Measurements from ENCODE around the gene CAGE1. TPM values are rescaled to one million over a fixed set of nuclear protein-coding genes. Genes with fewer than 3 reads are reported as not detected.

The CAGE1 gene
- total RNA-seq = under 1 TPM; 0.16 to 0.30 TPM

DNA sequence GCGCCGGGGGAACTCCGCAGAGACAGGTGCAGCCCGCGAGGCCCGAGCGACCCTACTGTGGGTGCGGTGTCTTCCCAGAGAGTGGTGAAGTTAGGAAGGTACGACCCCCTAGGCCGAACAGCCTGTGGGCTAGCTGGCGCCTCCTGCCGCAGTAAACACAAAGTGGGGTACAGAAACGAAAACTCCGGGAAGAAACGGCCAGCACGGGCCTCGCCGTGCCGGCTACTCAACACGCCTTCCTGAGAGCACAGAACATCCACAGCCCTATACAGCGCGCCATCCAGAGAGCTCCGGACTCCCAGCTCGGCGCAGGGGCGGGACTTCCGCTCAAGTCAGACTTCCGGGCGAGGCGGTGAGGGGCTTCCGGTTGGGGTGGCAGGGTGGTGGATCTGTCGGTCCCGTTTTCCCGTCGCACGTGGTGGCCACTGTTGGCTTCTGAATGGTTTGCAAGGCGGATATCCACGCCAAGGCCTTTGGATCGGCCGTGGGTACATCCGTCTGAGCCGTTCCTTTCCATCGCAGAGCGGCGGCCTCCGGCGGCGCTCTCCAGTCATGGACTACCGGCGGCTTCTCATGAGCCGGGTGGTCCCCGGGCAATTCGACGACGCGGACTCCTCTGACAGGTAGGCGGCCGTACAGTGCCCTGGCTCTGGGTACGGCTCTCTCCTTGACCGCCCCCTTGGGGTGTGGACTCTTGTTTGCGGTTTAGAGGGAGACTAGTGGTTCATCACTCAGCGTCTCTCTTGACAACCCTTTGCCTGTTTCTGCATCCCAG, at the start of gene CAGE1, which contains the start of gene RIOK1:
Gene CAGE1, minus strand, starts transcription at position 292 of the 775 bp plus-strand sequence. CDS start 2,569 bp downstream, outside the sequence.
Gene RIOK1, plus strand, starts transcription at position 358 of the 775 bp plus-strand sequence. Its CDS starts 195 bp downstream, at position 553.
- H3K9me3 Mint-ChIP-seq = no peaks in the 10 kb centered on the region
- H3K27ac Mint-ChIP-seq = peak within 1 kb of the TSS; percentile 77
- no peaks in the 10 kb centered on the region for H3K27me3 Mint-ChIP-seq
- peak; percentile 98 for ATAC-seq (replicated peaks)
- peak within 1 kb of the TSS; percentile 85 for H3K4me3 Mint-ChIP-seq
- peaks cover 25% of the 10 kb centered on the region for H3K4me1 Mint-ChIP-seq
- peaks cover 44% of the 10 kb centered on the region for H3K36me3 Mint-ChIP-seq (ENCODE audit: low read depth)

DNA sequence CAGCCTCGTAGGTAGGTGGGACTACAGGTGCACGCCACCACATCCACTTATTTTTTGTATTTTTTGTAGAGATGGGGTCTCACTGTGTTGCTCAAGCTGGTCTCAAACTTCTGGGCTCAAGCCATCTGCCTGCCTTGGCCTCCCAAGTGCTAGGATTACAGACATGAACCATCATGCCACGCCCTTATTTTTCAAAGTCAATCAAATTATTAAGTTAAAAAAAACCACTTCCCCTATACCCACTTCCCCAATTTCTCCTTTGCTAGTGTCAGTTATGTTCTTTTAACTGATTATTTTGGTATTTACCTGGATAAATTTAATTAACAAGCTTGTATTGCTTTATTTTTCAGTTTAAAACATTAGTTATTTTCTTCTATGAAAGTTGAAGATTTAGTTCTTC, 49.7 kb upstream of the CAGE1 start:
- H3K9me3 Mint-ChIP-seq = peaks cover 4% of the 10 kb centered on the region
- no peaks in the 10 kb centered on the region for H3K36me3 Mint-ChIP-seq (ENCODE audit: low read depth)
- no peak overlapping the region for H3K4me3 Mint-ChIP-seq
- no peaks in the 10 kb centered on the region for H3K4me1 Mint-ChIP-seq
- H3K27me3 Mint-ChIP-seq = peaks cover 9% of the 10 kb centered on the region
- peak overlapping the region; percentile 4 for H3K27ac Mint-ChIP-seq
- ATAC-seq (replicated peaks) = no peak

DNA sequence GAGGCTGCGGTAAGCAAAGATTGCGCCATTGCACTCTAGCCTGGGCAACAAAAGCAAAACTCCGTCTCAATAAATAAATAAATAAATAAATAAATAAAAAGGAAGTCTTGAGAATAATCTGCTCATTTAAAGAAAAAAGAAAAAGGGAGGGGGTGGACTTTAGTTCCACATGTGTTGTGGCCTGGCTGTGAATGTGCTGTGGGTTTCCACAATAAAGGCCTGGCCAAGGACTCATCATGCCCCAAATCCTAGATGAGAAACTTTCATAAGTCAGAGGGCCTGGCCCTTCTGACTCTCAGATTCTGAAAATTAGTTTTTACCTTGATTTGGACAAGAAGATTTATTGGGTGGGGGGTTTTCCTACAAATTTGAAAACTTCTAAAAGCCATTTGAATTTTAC, 48.5 kb upstream of the CAGE1 start:
- H3K27ac Mint-ChIP-seq = no peak overlapping the region
- peaks cover 4% of the 10 kb centered on the region for H3K9me3 Mint-ChIP-seq
- no peaks in the 10 kb centered on the region for H3K36me3 Mint-ChIP-seq (ENCODE audit: low read depth)
- no peaks in the 10 kb centered on the region for H3K4me1 Mint-ChIP-seq
- no peak overlapping the region for H3K4me3 Mint-ChIP-seq
- peaks cover 8% of the 10 kb centered on the region for H3K27me3 Mint-ChIP-seq
- ATAC-seq (replicated peaks) = no peak

DNA sequence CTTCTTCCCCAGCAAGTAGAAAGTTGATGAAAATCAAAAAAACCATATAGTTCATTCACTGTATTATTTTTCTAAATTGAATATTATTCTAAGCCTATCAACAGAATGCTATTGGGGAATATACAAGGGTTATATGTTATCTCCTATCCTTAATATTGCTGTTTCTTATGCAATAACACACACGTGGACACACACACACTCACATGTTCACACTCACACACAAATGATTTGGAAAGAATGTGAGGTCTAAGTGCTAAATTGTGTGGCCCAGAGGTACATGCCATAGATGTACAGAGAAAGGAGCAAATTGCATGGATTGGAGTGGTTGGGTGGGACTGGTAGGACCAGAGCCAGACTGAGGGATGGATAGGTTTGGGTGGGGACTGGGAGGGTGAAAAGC, 45.1 kb upstream of the CAGE1 start:
- ATAC-seq (replicated peaks) = no peak
- no peak overlapping the region for H3K27ac Mint-ChIP-seq
- H3K4me1 Mint-ChIP-seq = no peaks in the 10 kb centered on the region

DNA sequence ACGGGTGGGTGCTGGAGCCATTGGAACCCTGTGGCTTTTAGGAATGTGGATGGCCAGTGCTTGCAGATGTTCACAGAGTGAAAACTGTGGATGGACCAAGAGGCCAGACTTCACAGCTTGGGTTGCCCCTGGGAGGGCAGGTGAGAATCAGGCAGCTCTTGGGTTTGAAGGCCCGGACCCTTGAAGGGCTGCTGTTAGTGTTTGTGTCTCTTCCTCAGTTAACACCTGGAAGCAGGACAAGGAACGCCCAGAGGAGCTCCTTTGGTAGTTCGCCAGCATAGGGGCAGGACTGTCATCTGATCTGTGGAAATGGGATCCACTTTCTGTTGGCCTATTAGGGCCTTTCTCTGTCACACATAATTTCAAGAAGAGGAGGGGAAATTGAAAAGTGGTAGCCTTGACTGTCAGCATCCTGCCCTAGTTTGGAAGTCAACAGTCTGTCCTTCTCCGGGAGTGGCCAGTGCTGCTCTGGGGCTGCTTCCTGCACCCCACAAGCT, 43.6 kb upstream of the CAGE1 start:
- H3K36me3 Mint-ChIP-seq (ENCODE audit: low read depth) = no peaks in the 10 kb centered on the region
- H3K4me1 Mint-ChIP-seq = no peaks in the 10 kb centered on the region
- no peak overlapping the region for H3K27ac Mint-ChIP-seq
- H3K4me3 Mint-ChIP-seq = no peak overlapping the region
- no peaks in the 10 kb centered on the region for H3K9me3 Mint-ChIP-seq
- peaks cover 10% of the 10 kb centered on the region for H3K27me3 Mint-ChIP-seq
- no peak for ATAC-seq (replicated peaks)

More for the DNA sequence above, 45.1 kb upstream of the CAGE1 start:
- Mint-ChIP-seq H3K36me3 (ENCODE audit: low read depth) (no peaks in the 10 kb centered on the region), H3K9me3 (no peaks in the 10 kb centered on the region), H3K27me3 (peaks cover 10% of the 10 kb centered on the region), H3K4me3 (no peak overlapping the region)

DNA sequence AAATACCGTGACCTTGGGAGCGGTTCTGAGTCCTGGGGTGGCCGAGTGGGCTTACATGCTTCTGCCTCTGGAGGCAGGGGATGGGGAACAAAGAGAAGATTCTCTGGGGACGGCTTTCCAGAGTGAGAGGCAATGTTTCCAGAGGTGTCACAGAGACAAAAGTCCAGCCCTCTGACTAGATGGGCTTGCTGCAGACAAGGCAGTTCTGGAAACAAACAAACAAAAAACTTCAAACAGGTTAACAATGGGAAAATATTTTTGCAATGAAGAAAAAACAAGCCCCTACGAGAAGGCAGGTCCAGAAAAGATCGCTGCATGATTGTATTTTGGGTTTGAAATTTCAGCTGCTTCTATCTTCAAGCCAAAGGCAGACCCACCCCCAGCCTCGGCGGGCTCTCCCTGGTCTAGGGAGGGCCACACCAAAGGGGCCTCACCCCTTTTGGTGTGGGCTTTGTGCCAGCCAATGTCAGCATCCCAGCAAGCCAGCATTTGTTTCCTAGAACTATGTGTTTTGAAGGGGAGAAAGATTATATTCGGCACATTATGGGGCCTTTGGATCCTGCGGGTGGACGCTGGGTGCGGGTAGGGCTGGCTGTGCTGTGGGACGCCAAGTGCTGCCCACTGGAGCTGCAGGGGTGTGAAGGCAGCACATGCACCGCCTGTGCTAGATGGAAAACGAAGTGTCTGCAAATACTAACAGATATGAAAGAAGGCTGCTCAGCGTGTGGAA, 43.0 kb upstream of the CAGE1 start:
- Mint-ChIP-seq H3K27ac (no peak overlapping the region), H3K27me3 (peaks cover 10% of the 10 kb centered on the region), H3K9me3 (no peaks in the 10 kb centered on the region), H3K36me3 (ENCODE audit: low read depth) (no peaks in the 10 kb centered on the region), H3K4me3 (no peak overlapping the region), H3K4me1 (no peaks in the 10 kb centered on the region)
- ATAC-seq (replicated peaks) = no peak

- no peaks in the 10 kb centered on the region for H3K9me3 Mint-ChIP-seq
Observed at GRCh38 chr6:7431674-7432390, 42.3 kb upstream of the CAGE1 start.

GRCh38 chr6:7431313-7431673, 41.8 kb upstream of the CAGE1 start:
- no peaks in the 10 kb centered on the region for H3K36me3 Mint-ChIP-seq (ENCODE audit: low read depth)
- H3K4me1 Mint-ChIP-seq = no peaks in the 10 kb centered on the region
- H3K4me3 Mint-ChIP-seq = no peak overlapping the region
- peaks cover 10% of the 10 kb centered on the region for H3K27me3 Mint-ChIP-seq
- no peak for ATAC-seq (replicated peaks)
- H3K9me3 Mint-ChIP-seq = no peaks in the 10 kb centered on the region
- H3K27ac Mint-ChIP-seq = no peak overlapping the region

More at GRCh38 chr6:7431674-7432390, 42.3 kb upstream of the CAGE1 start:
- Mint-ChIP-seq H3K27me3 (peaks cover 10% of the 10 kb centered on the region), H3K4me1 (no peaks in the 10 kb centered on the region), H3K36me3 (ENCODE audit: low read depth) (no peaks in the 10 kb centered on the region), H3K27ac (no peak overlapping the region), H3K4me3 (no peak overlapping the region)
- ATAC-seq (replicated peaks) = no peak

GRCh38 chr6:7426447-7427169, 37.1 kb upstream of the CAGE1 start:
- no peaks in the 10 kb centered on the region for H3K36me3 Mint-ChIP-seq (ENCODE audit: low read depth)
- ATAC-seq (replicated peaks) = no peak
- H3K4me3 Mint-ChIP-seq = no peak overlapping the region
- H3K4me1 Mint-ChIP-seq = no peaks in the 10 kb centered on the region
- H3K27ac Mint-ChIP-seq = no peak overlapping the region
- H3K27me3 Mint-ChIP-seq = peaks cover 5% of the 10 kb centered on the region
- H3K9me3 Mint-ChIP-seq = no peaks in the 10 kb centered on the region

GRCh38 chr6:7425808-7426190, 36.3 kb upstream of the CAGE1 start:
- Mint-ChIP-seq H3K4me3 (no peak overlapping the region), H3K27me3 (no peaks in the 10 kb centered on the region), H3K9me3 (no peaks in the 10 kb centered on the region), H3K36me3 (ENCODE audit: low read depth) (no peaks in the 10 kb centered on the region), H3K27ac (no peak overlapping the region), H3K4me1 (no peaks in the 10 kb centered on the region)
- ATAC-seq (replicated peaks) = no peak

GRCh38 chr6:7424967-7425807, 35.6 kb upstream of the CAGE1 start:
- Mint-ChIP-seq H3K27me3 (no peaks in the 10 kb centered on the region), H3K4me3 (no peak overlapping the region), H3K27ac (no peak overlapping the region), H3K36me3 (ENCODE audit: low read depth) (no peaks in the 10 kb centered on the region), H3K4me1 (no peaks in the 10 kb centered on the region), H3K9me3 (no peaks in the 10 kb centered on the region)
- ATAC-seq (replicated peaks) = no peak

DNA sequence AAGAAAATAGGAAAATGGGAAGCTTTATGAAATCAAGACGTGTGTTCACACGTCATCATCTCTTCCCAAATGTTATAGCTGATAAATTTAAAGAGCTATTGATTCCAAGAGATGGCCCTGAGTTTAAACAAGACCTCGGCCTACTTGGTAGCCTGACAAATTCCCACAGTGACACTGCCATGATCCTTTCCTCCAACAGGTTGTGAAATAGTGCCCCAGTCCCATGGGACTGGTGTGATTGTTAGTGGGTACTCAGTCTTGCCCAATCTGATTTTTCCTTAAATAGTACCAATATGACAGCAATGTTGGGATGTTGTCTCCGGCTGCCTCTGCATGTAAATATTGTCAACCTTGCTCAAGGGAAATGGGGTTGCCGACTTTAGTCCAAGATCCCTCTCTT, 34.5 kb upstream of the CAGE1 start:
- Mint-ChIP-seq H3K36me3 (ENCODE audit: low read depth) (peaks cover 11% of the 10 kb centered on the region), H3K27me3 (no peaks in the 10 kb centered on the region), H3K9me3 (no peaks in the 10 kb centered on the region), H3K4me1 (no peaks in the 10 kb centered on the region), H3K4me3 (no peak overlapping the region), H3K27ac (no peak overlapping the region)
- no peak for ATAC-seq (replicated peaks)

- H3K4me3 Mint-ChIP-seq = no peak overlapping the region
- H3K9me3 Mint-ChIP-seq = no peaks in the 10 kb centered on the region
- ATAC-seq (replicated peaks) = no peak
- H3K4me1 Mint-ChIP-seq = no peaks in the 10 kb centered on the region
- peaks cover 41% of the 10 kb centered on the region for H3K36me3 Mint-ChIP-seq (ENCODE audit: low read depth)
- no peak overlapping the region for H3K27ac Mint-ChIP-seq
- no peaks in the 10 kb centered on the region for H3K27me3 Mint-ChIP-seq
Observed at GRCh38 chr6:7421066-7421465, 31.5 kb upstream of the CAGE1 start.

All from activated T-helper 17 cell treated with anti-CD3 and anti-CD28 coated beads, Interleukin-2, amount 50 U/mL, for 72 hours (primary cell).